HG02610 (cell line): ENCODE data around the gene LEO1.
A peak's percentile ranks its signal among the peaks of the same experiment; 100 is the strongest.

Experiments used
- ATAC-seq: cut with Tn5 transposase; IDR thresholded peaks from one replicate; pipeline ENCODE4 v1.9.1; 2021; ENCODE audit warnings: mild to moderate bottlenecking, moderate library complexity; ENCODE audit not compliant: unreplicated experiment

Gene LEO1

DNA sequence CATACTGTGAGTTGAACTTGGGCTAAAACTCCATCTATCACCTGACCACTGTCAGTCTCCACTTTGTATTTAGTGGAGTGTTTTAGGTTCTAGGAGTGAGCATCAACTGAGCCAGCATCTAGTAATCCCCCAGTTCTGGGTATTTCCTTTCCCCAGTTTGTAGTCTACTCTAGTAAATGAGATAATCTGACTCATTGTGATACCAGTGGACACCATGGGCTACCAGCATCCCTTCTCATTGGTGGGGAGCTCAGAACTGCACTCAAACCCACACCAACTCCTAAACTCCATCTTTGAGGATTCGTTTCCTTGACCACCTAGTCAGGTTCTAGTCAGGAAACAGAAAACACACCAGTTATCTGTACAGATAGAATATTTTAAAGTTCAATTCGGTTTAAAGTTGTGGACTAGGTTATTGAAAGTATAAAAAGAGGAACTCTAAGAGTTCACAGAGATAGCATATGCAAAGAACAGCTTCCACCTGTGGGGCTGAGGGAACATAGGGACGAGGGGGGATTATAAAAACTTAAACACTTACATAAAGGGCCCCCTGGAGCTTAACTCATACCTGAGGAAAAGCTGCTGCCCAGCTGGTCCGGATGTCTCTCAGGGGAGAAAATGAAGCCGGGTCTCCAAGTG, 36.0 kb downstream of the LEO1 start:
- ATAC-seq: peak; percentile 97

DNA sequence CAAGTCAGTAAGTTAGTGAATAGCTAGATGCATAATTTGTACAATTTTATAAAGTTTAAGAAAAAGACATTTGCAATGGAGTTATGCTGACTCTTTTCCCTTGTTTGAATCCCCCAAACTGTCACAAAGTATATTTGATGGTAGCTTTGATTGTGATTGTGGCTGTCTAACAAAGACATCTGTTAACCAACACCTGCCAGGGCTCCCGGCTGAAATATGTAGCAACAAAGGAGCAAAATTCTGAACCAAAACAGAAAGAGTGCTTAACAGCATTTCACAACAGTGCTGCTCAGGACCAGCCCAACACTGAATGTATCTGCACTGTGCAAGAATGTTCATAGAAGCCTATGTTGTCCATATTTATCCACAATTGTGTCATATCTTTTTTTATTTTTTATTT, 39.4 kb downstream of the LEO1 start:
- ATAC-seq: no peak

DNA sequence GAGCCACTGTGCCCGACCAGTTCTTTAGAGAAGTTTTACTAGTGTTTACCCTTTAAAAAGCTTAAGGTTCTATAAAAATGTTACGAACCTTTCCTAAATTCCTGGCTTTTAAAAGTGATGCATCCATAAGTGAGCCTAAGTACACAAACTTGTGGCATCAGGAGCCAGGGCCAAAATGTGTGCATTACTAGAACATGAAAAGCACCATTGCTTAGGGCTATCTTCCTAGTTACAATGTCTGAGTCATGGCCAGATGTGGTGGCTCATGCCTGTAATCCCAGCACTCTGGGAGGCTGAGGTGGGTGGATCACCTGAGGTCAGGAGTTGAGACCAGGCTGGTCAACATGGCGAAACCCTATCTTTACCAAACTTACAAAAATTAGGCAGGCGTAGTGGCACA, 39.9 kb downstream of the LEO1 start:
- no peak for ATAC-seq

DNA sequence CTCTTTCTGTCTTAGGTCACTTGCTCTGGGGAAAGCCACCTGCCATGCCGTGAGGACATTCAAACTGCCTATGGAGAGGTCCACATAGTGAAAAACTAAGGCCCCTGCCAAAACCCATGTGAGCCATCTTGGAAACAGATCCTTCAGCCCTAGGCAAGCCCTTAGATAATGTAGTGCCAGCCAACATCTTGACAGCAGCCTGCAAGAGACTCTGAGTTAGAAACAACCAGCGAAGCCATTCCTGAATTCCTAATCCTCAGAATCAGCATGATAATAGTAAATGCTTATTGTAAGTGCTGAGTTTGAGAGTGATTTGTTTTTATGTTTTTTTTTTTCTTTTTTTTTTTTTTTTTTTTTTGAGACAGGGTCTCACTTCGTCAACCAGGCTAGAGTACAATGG, 40.6 kb downstream of the LEO1 start:
- ATAC-seq: no peak

DNA sequence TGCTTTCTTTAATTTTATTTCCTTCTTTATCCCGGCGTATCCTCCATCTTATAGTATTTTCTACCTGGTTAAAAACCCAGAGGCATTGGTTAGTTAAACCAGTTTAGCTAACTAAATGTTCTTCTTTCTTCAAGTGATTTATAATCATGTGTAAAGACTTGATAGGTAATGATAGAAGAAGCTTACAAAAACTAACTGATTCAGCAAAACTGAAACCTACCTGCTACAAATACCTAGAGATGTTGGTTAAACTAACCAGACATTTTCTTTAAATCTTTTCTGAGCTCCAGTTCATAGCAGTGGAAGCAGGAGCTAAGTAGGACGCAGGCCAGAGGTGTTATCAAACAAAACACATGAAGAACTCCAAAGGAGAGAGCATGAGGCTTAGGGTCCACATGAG, 44.8 kb downstream of the LEO1 start:
- ATAC-seq: no peak

DNA sequence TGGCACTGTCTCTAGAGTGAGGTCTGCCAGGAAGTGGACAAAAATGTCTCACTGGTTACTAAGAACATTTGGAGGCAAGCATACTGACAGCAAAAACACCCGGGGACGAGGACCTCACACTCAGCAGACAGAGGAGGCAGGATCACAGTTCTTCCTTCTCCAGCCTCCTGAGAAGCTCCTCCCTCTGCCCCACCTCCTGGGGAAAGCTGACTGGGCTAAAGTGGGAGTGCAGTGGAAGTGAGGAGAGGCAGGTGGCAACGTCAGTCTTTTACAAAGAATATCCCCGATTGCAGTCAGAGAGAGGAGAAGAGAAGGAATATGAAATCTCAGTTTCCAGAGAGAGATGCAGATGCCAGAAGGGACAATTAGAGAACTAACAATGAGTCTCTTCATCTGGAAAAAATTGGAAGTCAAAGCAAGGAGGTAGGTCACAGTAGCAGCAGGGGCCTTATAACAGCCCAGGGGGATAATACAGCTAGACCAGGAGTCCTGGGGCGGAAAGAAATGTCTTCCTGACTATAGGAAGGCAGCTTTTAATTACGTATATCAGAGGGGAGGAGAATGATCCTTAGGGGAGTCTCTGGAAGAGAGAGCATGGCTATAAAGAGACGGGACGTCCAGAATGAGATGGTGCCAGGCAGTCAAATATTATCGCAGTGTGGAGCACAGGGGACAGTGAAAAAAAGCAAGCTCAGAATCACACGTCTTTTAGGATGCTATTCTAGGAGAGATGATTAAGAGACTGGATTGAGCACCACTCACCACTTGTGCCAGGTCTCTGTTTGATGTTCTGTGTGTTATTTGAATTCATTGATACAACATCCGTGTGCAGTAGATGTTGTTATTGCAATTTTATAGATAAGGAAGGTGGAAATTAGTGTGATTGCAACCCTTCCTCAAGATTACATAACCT, 47.2 kb downstream of the LEO1 start:
- no peak for ATAC-seq

DNA sequence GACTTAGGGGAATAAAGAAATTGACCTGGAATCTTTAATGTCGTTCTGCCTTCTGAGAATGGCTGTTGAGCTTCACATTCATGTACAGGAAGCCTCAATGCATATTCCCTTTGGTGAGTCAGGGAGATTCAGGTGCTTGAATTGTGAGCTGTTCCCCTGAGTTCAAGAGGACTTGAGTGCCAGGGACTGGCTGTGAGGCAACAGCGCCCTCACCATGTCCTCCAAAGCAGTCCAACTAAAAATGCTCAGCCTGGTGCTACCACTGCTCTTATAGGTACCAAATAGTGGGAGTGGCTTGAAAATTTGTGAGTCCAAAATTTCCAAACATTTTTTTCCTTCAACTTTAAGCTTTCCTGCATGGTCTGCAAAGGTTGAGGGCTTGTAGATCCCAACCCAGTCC, 54.1 kb downstream of the LEO1 start:
- no peak for ATAC-seq

DNA sequence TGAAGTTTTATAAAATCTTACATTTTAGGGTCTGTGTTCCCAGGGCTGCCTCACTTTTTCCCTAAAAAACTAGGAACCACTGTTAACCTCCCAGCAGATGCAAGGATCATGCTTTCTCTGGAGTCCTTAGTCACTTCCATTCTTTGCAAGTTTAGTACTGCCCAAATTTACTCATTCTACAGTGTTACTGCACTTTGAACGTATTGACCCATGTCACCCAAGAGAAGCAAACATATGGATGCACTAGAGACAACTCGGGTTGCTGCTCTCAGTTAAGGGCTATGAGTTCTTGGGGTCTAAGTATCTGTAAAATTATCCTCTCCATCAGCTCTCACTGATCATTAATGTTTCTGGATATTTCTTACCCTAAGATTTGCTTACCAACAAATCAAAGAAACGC, 59.0 kb downstream of the LEO1 start:
- ATAC-seq: no peak

DNA sequence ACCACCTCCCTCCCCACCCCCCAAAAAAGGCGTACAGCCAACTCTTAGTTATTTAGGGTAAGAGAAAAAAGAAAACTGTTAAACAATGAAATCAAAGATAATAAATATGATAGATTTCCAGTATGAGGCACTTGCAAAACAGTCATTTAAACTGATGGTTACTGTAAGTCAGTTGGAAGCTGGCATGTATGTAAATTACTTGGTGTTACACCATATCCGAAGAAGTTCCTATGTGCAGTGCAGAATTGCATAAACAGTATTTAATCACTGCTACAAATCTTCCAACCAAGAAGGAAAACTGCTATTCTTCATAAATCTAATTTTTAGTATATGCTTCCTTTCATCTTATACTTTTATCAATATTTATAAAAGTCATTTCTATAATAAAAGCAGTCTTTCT, 62.0 kb downstream of the LEO1 start:
- no peak for ATAC-seq

DNA sequence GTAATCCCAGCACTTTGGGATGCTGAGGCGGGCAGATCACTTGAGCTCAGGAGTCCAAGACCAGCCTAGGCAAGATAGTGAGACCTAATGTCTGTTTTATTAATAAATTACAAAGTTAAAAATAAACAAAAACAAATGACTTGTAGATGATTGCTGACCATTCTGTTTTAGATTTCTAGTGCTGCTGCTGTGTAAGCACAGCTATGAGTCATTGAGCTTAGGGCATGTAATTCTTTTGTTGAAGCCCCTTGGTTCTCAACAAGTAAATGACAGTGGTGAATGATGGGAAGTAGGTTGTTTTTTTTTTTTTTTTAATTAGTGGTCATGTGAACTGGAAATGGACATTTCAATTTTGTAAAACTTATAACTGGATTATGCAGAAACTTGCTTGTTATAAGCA, 63.3 kb downstream of the LEO1 start:
- ATAC-seq: no peak

DNA sequence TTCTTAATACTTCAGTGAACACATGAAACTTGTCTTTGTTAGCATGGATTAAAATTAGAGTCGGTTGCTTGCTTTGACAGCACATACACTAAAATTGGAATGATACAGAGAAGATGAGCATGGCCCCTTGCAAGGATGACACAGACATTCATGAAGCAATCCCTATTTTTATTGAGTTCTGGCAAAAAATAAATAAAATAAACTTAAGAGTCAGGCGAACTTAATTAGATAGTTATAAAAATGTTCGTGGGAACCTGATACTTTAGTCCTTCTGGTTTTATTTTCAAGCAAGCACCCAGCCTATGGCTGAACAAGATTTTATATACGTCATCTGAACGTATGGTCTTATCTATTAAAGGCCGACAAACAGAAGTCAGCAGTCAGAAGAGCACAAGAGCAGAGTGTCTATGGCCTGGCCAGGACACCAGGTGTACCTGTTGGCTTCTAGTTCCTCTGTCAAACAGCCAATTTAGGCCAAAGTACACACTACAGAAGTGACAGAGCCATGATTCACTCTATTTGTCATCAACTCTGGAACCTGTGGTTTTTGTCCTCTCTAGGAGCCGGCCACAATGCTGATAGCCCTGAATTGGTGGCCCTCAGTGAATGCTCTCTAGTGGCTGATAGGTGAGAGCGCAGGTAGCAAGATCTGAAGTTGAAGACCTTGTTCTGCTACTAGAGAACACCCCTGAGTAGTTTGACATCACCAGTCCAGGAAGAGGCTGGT, 64.3 kb downstream of the LEO1 start:
- no peak for ATAC-seq

DNA sequence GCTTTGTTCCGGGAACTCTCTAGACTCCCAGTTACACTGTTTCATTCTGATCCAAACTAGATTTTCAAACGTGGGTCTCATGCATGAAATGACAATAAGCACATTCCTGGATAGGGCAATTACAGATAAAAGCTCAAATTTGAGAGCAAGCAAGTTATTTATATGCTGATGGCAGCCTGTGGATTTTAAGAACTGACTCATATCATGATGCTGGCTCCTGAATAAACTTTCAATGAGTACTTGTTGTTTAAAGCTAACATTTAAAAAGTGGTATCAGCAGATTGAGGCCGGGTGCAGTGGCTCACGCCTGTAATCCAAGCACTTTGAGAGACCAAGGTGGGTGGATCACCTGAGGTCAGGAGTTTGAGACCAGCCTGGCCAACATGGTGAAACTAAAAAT, 66.6 kb downstream of the LEO1 start:
- ATAC-seq: no peak

DNA sequence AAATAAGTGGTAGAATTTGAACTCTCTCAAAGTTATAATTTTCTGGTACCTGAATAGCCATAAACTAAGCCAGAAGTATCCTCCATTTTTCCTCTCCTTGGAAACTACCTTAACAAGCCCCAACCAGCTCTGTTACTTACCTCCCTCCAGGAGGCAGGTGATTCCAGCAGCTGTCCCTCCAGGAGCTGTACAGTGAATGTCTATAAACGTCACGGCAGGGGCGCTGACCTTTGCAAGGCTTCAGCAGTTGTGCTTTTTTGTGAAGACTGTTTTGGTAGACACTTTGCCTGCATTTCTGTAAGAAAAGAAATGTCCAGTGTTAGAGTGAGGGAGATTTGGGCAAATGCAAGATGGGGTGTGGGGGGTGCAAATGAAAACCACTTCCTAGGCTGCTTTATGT, 67.2 kb downstream of the LEO1 start:
- no peak for ATAC-seq

DNA sequence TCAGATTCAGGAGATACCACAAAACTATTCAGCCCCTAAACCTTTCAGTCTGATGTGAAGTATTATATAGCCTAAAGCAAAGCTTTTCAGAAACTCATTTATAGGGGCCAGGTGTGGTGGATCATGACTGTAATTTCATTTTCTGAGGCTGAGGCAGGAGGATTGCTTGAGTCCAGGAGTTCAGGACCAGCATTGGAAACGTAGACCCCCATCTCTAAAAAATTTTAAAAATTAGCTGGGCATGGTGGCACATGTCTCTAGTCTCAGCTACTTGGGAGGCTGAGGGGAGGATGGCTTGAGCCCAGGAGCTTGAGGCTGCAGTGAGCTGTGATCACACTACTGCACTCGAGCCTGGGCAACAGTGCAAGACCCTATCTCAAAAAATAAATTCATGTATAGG, 82.1 kb downstream of the LEO1 start:
- no peak for ATAC-seq

DNA sequence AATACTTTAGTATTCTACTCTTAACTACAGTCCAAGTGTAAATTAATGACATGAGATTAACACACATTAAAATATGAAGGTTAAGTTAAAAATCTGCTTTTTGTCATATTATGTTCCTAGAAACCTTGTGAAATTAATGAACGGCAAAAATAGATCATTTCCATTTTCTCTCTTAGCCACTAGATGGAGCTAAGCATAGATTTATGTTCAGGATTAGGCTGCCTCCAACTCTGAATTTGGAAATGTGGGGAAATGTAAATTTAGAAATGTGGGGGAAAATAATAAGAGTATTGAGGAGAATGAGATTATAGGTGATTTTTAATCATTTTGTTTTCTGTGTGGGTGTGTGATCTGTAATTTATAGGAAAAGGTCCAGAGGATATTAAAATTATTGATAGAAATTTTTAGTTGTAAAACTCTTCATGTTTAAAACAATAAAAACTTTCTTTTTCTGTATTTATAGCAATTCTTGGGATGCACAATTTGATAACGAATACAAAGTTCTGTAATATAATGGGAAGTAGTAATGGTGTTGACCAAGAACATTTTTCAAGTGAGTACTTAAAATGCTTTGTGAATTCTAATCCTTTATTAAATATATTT, 82.9 kb downstream of the LEO1 start:
- ATAC-seq: no peak
